Measurements from ENCODE around the gene FOXP1.

FOXP1 gene

DNA sequence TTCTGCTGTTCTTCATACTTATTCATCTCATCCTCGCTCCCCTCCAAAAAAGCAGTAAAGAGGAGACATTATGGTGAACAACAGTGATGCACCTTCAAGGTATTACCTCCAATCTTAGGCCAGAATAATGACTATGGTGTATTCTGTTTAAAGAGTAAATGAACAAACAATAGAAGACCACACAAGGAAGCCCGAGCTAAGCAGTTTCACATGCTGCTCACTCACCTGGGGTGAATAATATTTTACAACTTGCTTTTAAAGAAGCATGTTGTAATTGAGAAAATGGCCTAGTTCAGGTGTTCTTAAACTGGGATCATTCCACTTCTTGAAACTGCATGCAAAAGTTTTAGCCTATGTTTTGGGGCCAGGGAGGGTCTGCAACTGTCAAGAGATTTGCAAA, 581.2 kb downstream of the FOXP1 start:
- DNase-seq: no peak
- Histone ChIP-seq H3K36me3 (no peaks in the 10 kb centered on the region), H3K4me1 (peaks cover 19% of the 10 kb centered on the region), H3K27me3 (no peaks in the 10 kb centered on the region), H3K9me3 (no peaks in the 10 kb centered on the region), H3K4me3 (ENCODE audit: low read depth, low read length) (no peak overlapping the region)
- TF ChIP-seq, protein P1, sequence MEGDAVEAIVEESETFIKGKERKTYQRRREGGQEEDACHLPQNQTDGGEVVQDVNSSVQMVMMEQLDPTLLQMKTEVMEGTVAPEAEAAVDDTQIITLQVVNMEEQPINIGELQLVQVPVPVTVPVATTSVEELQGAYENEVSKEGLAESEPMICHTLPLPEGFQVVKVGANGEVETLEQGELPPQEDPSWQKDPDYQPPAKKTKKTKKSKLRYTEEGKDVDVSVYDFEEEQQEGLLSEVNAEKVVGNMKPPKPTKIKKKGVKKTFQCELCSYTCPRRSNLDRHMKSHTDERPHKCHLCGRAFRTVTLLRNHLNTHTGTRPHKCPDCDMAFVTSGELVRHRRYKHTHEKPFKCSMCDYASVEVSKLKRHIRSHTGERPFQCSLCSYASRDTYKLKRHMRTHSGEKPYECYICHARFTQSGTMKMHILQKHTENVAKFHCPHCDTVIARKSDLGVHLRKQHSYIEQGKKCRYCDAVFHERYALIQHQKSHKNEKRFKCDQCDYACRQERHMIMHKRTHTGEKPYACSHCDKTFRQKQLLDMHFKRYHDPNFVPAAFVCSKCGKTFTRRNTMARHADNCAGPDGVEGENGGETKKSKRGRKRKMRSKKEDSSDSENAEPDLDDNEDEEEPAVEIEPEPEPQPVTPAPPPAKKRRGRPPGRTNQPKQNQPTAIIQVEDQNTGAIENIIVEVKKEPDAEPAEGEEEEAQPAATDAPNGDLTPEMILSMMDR (IDR thresholded peaks at IDR 0.05; ENCODE audit: low read depth, low read length): no peak

DNA sequence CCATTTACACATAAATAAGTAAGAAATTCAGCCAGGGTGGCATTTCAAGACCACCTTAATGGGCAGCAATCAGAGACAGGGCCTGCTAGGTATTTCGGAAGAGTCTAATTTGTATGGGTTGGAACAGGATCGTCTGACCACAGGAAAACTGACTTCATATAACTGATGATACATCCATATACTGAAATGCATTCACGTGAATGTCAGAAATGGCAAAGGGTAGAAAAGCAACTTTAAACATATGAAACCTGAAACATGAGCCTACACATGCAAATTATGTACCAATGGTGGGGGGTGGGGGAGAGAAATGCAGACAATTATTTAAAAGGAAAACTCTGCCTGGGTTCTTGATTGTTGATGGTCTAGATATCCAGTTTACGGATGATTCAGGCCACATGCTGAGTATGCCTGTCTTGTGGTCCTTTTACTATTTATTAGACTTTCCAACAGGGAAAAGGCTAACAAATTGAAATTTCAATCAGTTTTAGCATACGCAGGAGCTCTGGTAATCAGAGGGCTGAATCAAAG, 582.2 kb downstream of the FOXP1 start:
- Histone ChIP-seq H3K27me3 (no peaks in the 10 kb centered on the region), H3K4me3 (ENCODE audit: low read depth, low read length) (no peak overlapping the region), H3K4me1 (peaks cover 19% of the 10 kb centered on the region), H3K9me3 (no peaks in the 10 kb centered on the region), H3K36me3 (no peaks in the 10 kb centered on the region)
- TF ChIP-seq, protein P1 (IDR thresholded peaks at IDR 0.05; ENCODE audit: low read depth, low read length): no peak
- DNase-seq: no peak

DNA sequence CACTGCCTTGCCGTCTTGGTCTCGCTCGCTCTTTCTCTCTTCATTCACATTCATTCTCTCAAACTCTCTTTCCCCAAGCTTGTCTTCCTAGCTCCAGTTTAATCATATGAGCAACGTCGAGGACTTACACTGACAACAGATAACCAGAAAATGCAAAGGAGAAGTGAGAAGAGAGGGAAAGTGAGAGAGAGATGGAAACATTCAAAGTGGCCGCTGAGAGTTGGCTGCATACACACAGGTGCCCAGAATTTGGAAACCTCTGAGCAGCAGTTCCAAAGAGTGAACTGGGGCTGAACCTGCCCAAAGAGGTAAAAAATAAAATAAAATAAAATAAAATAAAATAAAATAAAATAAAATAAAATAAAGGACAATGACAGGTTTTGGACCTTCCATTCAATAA, 583.0 kb downstream of the FOXP1 start:
- H3K9me3 ChIP-seq: no peaks in the 10 kb centered on the region
- no peak for DNase-seq
- H3K27me3 ChIP-seq: no peaks in the 10 kb centered on the region
- no peak overlapping the region for H3K4me3 ChIP-seq (ENCODE audit: low read depth, low read length)
- TF ChIP-seq, protein P1 (IDR thresholded peaks at IDR 0.05; ENCODE audit: low read depth, low read length): no peak
- peaks cover 19% of the 10 kb centered on the region for H3K4me1 ChIP-seq
- H3K36me3 ChIP-seq: no peaks in the 10 kb centered on the region

DNA sequence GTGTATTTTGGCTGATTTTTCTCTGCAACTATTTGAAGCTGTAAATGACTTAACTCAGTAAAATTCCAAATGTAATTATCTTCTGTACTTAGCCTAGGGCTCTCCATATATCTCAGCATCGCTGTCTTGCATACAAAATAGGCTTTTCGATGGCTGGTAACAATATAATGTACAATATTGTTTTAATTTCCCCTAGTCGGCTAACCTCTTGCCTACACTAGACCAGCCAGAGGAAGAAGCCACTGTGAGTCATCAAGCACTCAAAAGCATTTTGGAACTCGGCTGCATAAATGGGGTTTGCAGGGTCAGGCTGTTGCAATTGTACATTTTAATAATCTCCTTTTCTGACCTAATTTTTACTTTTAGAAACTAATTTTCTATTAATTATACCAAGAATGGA, 583.8 kb downstream of the FOXP1 start:
- H3K4me3 ChIP-seq (ENCODE audit: low read depth, low read length): no peak overlapping the region
- H3K9me3 ChIP-seq: no peaks in the 10 kb centered on the region
- H3K4me1 ChIP-seq: peaks cover 19% of the 10 kb centered on the region
- peak; percentile 47 for DNase-seq
- H3K36me3 ChIP-seq: no peaks in the 10 kb centered on the region
- TF ChIP-seq, protein P1 (IDR thresholded peaks at IDR 0.05; ENCODE audit: low read depth, low read length): no peak
- H3K27me3 ChIP-seq: no peaks in the 10 kb centered on the region

DNA sequence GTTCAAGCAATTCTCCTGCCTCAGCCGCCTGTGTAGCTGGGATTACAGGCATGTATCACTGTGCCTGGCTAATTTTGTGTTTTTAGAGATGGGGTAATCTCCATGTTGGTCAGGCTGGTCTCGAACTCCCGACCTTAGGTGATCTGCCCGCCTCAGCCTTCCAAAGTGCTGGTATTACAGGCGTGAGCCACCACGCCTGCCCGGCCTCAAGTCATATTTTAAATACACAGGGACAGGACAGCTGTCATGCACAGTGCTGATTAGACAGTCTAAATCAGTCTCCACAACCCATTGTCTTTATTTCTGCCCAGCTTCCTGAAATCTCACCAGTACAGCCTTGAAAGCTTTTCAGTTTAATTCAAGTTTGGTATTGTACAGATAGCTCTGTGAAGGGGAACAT, 587.4 kb downstream of the FOXP1 start:
- Histone ChIP-seq H3K4me1 (peaks cover 8% of the 10 kb centered on the region), H3K36me3 (no peaks in the 10 kb centered on the region), H3K27me3 (no peaks in the 10 kb centered on the region), H3K4me3 (ENCODE audit: low read depth, low read length) (no peak overlapping the region), H3K9me3 (no peaks in the 10 kb centered on the region)
- TF ChIP-seq, protein P1 (IDR thresholded peaks at IDR 0.05; ENCODE audit: low read depth, low read length): no peak
- no peak for DNase-seq

DNA sequence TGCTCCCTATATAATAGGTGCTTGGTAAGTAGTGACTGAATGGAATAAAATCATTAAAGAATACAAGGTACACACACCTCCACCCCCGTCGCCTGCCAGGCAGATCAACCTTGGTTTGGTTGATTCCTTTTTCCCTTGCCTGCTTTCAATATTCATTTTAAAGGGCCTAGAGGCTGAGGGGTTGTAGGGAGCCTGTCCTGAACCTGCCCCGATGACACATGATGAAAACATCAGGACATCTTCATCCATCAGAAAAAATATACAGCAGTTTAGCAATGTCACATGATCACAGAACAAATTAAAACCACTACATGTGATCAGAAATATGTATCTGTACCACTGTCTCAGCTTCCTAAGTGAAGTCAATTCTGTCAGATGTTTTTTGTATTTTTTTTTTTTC, 588.9 kb downstream of the FOXP1 start:
- no peak for DNase-seq
- Histone ChIP-seq H3K9me3 (no peaks in the 10 kb centered on the region), H3K4me1 (no peaks in the 10 kb centered on the region), H3K4me3 (ENCODE audit: low read depth, low read length) (no peak overlapping the region), H3K27me3 (no peaks in the 10 kb centered on the region), H3K36me3 (no peaks in the 10 kb centered on the region)
- TF ChIP-seq, protein P1 (IDR thresholded peaks at IDR 0.05; ENCODE audit: low read depth, low read length): no peak

Data from BE2C (cell line).